GM12878 (cell line): ENCODE results near the gene EMID1. TPM values are rescaled to one million over a fixed set of nuclear protein-coding genes. Genes with fewer than 3 reads are reported as not detected.

ENCODE experiments used
- BCL11A ChIP-seq: IDR thresholded peaks from 2 replicates; pipeline ENCODE4 v1.6.1; 2011; ENCODE audit warnings: low read depth, low read length
- CBX3 ChIP-seq: fragments of 200-600 bp; sonication (generic); IDR thresholded peaks from 2 replicates; pipeline ENCODE4 v1.6.1; 2016; ENCODE audit warnings: low read depth, borderline replicate concordance
- CEBPB ChIP-seq, 2 experiments: fragments of 150-350 bp in 1 of 2; IDR thresholded peaks; 2 replicates each; pipeline ENCODE4 v1.6.1; 2012 to 2014; ENCODE audit warnings: low read depth in 2 of 2, low read length in 2 of 2, borderline replicate concordance in 1 of 2, inconsistent platforms in 1 of 2
- IRF4 ChIP-seq: IDR thresholded peaks from 2 replicates; pipeline ENCODE4 v1.6.1; 2011; ENCODE audit warnings: low read depth, low read length
- MEF2B ChIP-seq: fragments of 450-650 bp; IDR thresholded peaks from 2 replicates; pipeline ENCODE4 v1.6.1; 2018; ENCODE audit warnings: mild to moderate bottlenecking, moderate library complexity; ENCODE audit not compliant: partially characterized antibody, poor library complexity, severe bottlenecking
- MYB ChIP-seq: fragments of 150-350 bp; IDR thresholded peaks from 2 replicates; pipeline ENCODE4 v1.6.1; 2014; ENCODE audit warnings: mild to moderate bottlenecking, low read depth, low read length, borderline replicate concordance
- SREBF2 ChIP-seq: IDR thresholded peaks from 2 replicates; pipeline ENCODE4 v1.6.1; 2012; ENCODE audit warnings: mild to moderate bottlenecking, low read length
- TCF12 ChIP-seq: IDR thresholded peaks from 2 replicates; pipeline ENCODE4 v1.6.1; 2011; ENCODE audit warnings: low read depth, mild to moderate bottlenecking, low read length
- YBX1 ChIP-seq: fragments of 450-650 bp; IDR thresholded peaks from 2 replicates; pipeline ENCODE4 v1.6.1; 2016; ENCODE audit warnings: antibody characterized with exemption
- polyA plus RNA-seq, 11 experiments: library from polyadenylated mRNA; depleted of rRNA in 4 of 11; unstranded in 6 of 11; stranded (reverse) in 5 of 11; fragments of >200 nt; fragmentation: Nextera tagmentation in 4 of 11; fragmentation: Illumina TruSeq in 1 of 11; extraction: Ambion mirVana in 4 of 11; extraction: Trizol in 1 of 11; gene quantifications; 1 replicate in 1 of 11; 2 replicates in 10 of 11; pipeline versions ENCODE4 v1.2.1 to v1.2.3, GENCODE V29; 2011 to 2016; ENCODE audit warnings: inconsistent platforms in 2 of 11, missing spikeins in 2 of 11, low read depth in 1 of 11
- total RNA-seq, 4 experiments: library from RNA; depleted of rRNA in 3 of 4; stranded (reverse); fragments of >200 nt in 3 of 4; fragmentation: Illumina TruSeq in 1 of 4; extraction: Trizol in 1 of 4; gene quantifications; 2 replicates each; pipeline versions ENCODE4 v1.2.1 to v1.2.3, GENCODE V29; 2013 to 2021
- TF ChIP-seq, protein P1 (sequence below): IDR thresholded peaks from 2 replicates; pipeline ENCODE4 v1.6.1; 2012; ENCODE audit warnings: low read depth, low read length, improper control_type of control experiment
- TF ChIP-seq, protein P2 (sequence below): fragments of 450-650 bp; formaldehyde crosslinking; IDR thresholded peaks from 2 replicates; pipeline ENCODE4 v1.4.0; 2020; ENCODE audit warnings: mild to moderate bottlenecking, moderate library complexity
- TF ChIP-seq, protein P3 (sequence below): fragments of 450-650 bp; formaldehyde crosslinking; IDR thresholded peaks from 2 replicates; pipeline ENCODE4 v1.5.0; 2022; ENCODE audit warnings: mild to moderate bottlenecking, missing genetic modification characterization
- TF ChIP-seq, protein P4 (sequence below): fragments of 450-650 bp; conservative IDR thresholded peaks from 2 replicates; pipeline ENCODE4 v1.6.1; 2017; ENCODE audit warnings: mild to moderate bottlenecking, moderate library complexity
- TF ChIP-seq, protein P5 (sequence below): fragments of 450-650 bp; IDR thresholded peaks from 2 replicates; pipeline ENCODE4 v1.6.1; 2016; ENCODE audit warnings: mild to moderate bottlenecking

EMID1 gene
- total and polyA plus RNA-seq, 10 of the 15 experiments (the other 5 are each of a cell fraction or from before 2014, with no cell fraction given), result 1.2 to 60.3 (median 12.0) TPM

DNA sequence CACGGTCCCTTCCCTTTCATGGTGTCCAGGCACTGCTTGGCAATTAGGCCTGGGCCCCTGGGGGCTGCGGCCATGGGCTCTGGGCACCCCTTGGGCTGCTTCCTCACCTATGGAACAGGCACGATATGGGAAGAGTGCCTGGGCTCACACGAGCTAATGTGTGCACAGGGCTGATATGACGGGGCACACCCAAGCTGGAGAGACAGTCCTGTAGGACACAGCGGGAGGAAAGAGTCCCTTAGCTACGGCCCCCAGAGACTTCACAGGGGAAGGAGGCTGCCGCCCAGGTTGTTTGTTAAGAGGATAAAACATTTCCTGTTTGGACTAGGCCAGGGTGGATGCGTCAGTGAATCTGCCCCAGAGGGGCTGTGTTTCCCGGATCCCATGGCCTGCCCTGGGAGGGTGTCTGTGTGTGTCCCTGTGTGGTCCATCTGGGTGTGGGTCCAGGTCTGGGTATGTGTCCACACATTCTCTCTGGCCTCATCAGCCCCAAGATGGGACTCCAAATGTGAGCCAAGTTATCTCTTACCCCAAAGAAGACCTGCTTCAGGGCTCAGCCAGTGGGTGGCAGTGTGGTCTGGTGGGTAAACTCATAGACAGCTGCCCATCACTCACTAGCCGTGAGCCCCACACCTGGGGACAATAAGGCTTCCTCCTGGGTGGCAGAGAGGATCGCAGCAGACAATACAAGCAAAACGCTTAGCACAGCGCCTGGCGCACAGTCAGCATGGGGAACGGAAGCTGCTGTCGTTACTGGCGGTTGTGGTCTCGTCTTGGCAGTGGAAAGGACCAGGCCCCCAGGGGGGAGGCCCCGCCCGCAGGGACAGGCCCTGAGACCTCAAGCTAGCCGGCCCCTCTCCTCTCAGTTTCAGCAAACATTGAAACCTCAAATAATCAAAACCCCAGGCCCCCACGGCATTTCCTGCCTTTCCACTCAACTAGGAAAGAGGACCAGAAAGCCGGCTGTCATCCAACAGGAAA lies 3.2 kb upstream of the EMID1 start (continued):
- TF ChIP-seq, protein P1, sequence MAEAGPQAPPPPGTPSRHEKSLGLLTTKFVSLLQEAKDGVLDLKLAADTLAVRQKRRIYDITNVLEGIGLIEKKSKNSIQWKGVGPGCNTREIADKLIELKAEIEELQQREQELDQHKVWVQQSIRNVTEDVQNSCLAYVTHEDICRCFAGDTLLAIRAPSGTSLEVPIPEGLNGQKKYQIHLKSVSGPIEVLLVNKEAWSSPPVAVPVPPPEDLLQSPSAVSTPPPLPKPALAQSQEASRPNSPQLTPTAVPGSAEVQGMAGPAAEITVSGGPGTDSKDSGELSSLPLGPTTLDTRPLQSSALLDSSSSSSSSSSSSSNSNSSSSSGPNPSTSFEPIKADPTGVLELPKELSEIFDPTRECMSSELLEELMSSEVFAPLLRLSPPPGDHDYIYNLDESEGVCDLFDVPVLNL, result no peak
- TF ChIP-seq, protein P2, sequence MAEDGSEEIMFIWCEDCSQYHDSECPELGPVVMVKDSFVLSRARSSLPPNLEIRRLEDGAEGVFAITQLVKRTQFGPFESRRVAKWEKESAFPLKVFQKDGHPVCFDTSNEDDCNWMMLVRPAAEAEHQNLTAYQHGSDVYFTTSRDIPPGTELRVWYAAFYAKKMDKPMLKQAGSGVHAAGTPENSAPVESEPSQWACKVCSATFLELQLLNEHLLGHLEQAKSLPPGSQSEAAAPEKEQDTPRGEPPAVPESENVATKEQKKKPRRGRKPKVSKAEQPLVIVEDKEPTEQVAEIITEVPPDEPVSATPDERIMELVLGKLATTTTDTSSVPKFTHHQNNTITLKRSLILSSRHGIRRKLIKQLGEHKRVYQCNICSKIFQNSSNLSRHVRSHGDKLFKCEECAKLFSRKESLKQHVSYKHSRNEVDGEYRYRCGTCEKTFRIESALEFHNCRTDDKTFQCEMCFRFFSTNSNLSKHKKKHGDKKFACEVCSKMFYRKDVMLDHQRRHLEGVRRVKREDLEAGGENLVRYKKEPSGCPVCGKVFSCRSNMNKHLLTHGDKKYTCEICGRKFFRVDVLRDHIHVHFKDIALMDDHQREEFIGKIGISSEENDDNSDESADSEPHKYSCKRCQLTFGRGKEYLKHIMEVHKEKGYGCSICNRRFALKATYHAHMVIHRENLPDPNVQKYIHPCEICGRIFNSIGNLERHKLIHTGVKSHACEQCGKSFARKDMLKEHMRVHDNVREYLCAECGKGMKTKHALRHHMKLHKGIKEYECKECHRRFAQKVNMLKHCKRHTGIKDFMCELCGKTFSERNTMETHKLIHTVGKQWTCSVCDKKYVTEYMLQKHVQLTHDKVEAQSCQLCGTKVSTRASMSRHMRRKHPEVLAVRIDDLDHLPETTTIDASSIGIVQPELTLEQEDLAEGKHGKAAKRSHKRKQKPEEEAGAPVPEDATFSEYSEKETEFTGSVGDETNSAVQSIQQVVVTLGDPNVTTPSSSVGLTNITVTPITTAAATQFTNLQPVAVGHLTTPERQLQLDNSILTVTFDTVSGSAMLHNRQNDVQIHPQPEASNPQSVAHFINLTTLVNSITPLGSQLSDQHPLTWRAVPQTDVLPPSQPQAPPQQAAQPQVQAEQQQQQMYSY (CRISPR knock-in tag), result no peak
- TF ChIP-seq MYB, result peak; percentile 94; the same call in 1 of the 2 replicates
- TF ChIP-seq, protein P3, sequence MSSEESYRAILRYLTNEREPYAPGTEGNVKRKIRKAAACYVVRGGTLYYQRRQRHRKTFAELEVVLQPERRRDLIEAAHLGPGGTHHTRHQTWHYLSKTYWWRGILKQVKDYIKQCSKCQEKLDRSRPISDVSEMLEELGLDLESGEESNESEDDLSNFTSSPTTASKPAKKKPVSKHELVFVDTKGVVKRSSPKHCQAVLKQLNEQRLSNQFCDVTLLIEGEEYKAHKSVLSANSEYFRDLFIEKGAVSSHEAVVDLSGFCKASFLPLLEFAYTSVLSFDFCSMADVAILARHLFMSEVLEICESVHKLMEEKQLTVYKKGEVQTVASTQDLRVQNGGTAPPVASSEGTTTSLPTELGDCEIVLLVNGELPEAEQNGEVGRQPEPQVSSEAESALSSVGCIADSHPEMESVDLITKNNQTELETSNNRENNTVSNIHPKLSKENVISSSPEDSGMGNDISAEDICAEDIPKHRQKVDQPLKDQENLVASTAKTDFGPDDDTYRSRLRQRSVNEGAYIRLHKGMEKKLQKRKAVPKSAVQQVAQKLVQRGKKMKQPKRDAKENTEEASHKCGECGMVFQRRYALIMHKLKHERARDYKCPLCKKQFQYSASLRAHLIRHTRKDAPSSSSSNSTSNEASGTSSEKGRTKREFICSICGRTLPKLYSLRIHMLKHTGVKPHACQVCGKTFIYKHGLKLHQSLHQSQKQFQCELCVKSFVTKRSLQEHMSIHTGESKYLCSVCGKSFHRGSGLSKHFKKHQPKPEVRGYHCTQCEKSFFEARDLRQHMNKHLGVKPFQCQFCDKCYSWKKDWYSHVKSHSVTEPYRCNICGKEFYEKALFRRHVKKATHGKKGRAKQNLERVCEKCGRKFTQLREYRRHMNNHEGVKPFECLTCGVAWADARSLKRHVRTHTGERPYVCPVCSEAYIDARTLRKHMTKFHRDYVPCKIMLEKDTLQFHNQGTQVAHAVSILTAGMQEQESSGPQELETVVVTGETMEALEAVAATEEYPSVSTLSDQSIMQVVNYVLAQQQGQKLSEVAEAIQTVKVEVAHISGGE (CRISPR knock-in tag), result no peak
- no peak for TF ChIP-seq CEBPB (IDR thresholded peaks at IDR 0.05; ENCODE audit: borderline replicate concordance in 1 of 2, low read depth in 2 of 2, low read length in 2 of 2)
- TF ChIP-seq, protein P4, sequence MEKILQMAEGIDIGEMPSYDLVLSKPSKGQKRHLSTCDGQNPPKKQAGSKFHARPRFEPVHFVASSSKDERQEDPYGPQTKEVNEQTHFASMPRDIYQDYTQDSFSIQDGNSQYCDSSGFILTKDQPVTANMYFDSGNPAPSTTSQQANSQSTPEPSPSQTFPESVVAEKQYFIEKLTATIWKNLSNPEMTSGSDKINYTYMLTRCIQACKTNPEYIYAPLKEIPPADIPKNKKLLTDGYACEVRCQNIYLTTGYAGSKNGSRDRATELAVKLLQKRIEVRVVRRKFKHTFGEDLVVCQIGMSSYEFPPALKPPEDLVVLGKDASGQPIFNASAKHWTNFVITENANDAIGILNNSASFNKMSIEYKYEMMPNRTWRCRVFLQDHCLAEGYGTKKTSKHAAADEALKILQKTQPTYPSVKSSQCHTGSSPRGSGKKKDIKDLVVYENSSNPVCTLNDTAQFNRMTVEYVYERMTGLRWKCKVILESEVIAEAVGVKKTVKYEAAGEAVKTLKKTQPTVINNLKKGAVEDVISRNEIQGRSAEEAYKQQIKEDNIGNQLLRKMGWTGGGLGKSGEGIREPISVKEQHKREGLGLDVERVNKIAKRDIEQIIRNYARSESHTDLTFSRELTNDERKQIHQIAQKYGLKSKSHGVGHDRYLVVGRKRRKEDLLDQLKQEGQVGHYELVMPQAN, result peak; percentile 33; the same call in 1 of the 2 replicates
- peak; percentile 98 for TF ChIP-seq MEF2B
- 0 out of 2 replicates have a peak, but pooled peaks have one; percentile 82 for TF ChIP-seq IRF4
- peak; percentile 92 for TF ChIP-seq TCF12
- TF ChIP-seq BCL11A, result peak; percentile 95
- 0 out of 2 replicates have a peak, but pooled peaks have one; percentile 60 for TF ChIP-seq YBX1
- no peak for TF ChIP-seq CBX3
- TF ChIP-seq SREBF2, result no peak
- TF ChIP-seq, protein P5, sequence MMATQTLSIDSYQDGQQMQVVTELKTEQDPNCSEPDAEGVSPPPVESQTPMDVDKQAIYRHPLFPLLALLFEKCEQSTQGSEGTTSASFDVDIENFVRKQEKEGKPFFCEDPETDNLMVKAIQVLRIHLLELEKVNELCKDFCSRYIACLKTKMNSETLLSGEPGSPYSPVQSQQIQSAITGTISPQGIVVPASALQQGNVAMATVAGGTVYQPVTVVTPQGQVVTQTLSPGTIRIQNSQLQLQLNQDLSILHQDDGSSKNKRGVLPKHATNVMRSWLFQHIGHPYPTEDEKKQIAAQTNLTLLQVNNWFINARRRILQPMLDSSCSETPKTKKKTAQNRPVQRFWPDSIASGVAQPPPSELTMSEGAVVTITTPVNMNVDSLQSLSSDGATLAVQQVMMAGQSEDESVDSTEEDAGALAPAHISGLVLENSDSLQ, result peak; percentile 94
